CD14-positive monocyte (primary cell): ENCODE measurements around the gene TRPV3. TPM values are rescaled to one million over a fixed set of nuclear protein-coding genes. Genes with fewer than 3 reads are reported as not detected.

ENCODE experiments used
- DNase-seq, 3 donors: peaks; one replicate each; pipeline ENCODE4 v3.0.0-alpha.2; 2011 to 2022
- H2AFZ ChIP-seq: 2 replicates; pipeline ENCODE4 v1.6.0; 2012; ENCODE audit warnings: mild to moderate bottlenecking, low read depth, low read length, inconsistent platforms; ENCODE audit not compliant: insufficient read depth, poor library complexity, severe bottlenecking
- H3K27ac ChIP-seq, 2 donors: 1 replicate in 1 of 2; 2 replicates in 1 of 2; pipeline ENCODE4 v1.5.1; 2012 to 2013; ENCODE audit warnings: low read length in 2 of 2, control low read depth in 1 of 2, inconsistent platforms in 1 of 2, low read depth in 1 of 2, mild to moderate bottlenecking in 1 of 2
- H3K27me3 ChIP-seq, 2 donors: one replicate each; pipeline versions ENCODE4 v1.6.0 to v1.6.1; 2011 to 2013; ENCODE audit warnings: low read length in 2 of 2; ENCODE audit not compliant: control insufficient read depth in 2 of 2, insufficient read depth in 2 of 2
- H3K36me3 ChIP-seq, 2 donors: replicated peaks in 1 of 2; 1 replicate in 1 of 2; 2 replicates in 1 of 2; pipeline versions ENCODE4 v1.5.1 to v1.6.1; 2012 to 2013; ENCODE audit warnings: low read length in 2 of 2, control low read depth in 1 of 2, inconsistent platforms in 1 of 2, mild to moderate bottlenecking in 1 of 2; ENCODE audit not compliant: insufficient read depth in 2 of 2, control insufficient read depth in 1 of 2
- H3K4me1 ChIP-seq, 2 donors: 1 replicate in 1 of 2; 2 replicates in 1 of 2; pipeline versions ENCODE4 v1.5.1 to v1.6.1; 2012 to 2013; ENCODE audit warnings: low read length in 2 of 2, control low read depth in 1 of 2, inconsistent platforms in 1 of 2, mild to moderate bottlenecking in 1 of 2, moderate library complexity in 1 of 2; ENCODE audit not compliant: insufficient read depth in 2 of 2, control insufficient read depth in 1 of 2
- H3K4me2 ChIP-seq: replicated peaks from 2 replicates; pipeline ENCODE3; 2012; ENCODE audit warnings: low read length, moderate library complexity, mild to moderate bottlenecking; ENCODE audit not compliant: poor library complexity, severe bottlenecking; ENCODE audit errors: extremely low read depth
- H3K4me3 ChIP-seq, 3 experiments: fragments of 200-600 bp in 1 of 3; sonication (generic) in 1 of 3; replicated peaks in 1 of 3; 1 replicate in 2 of 3; 2 replicates in 1 of 3; pipeline ENCODE4 v1.5.1; 2011 to 2013; ENCODE audit warnings: low read length in 3 of 3, mild to moderate bottlenecking in 3 of 3, control low read depth in 2 of 3, low read depth in 2 of 3, inconsistent platforms in 1 of 3, moderate library complexity in 1 of 3
- H3K79me2 ChIP-seq: 2 replicates; pipeline ENCODE4 v1.6.0; 2012; ENCODE audit warnings: mild to moderate bottlenecking, control low read depth, inconsistent platforms, low read length, moderate library complexity; ENCODE audit not compliant: insufficient read depth
- H3K9ac ChIP-seq: 2 replicates; pipeline ENCODE4 v1.6.0; 2017; ENCODE audit warnings: low read length, mild to moderate bottlenecking; ENCODE audit not compliant: insufficient read depth, poor library complexity, severe bottlenecking
- H3K9me3 ChIP-seq, 2 donors: replicated peaks in 1 of 2; 1 replicate in 1 of 2; 2 replicates in 1 of 2; pipeline versions ENCODE4 v1.5.1 to v1.6.1; 2012 to 2013; ENCODE audit warnings: low read length in 2 of 2, control low read depth in 1 of 2; ENCODE audit not compliant: control insufficient read depth in 1 of 2, insufficient read depth in 1 of 2
- H4K20me1 ChIP-seq: 2 replicates; pipeline ENCODE4 v1.6.0; 2012; ENCODE audit warnings: mild to moderate bottlenecking, low read length, control low read depth, moderate library complexity; ENCODE audit not compliant: insufficient read depth
- H3K27ac Mint-ChIP-seq, 7 donors: one replicate each; pipeline ENCODE4 v1.8.0; 2020; ENCODE audit warnings: mild to moderate bottlenecking in 7 of 7, mixed read lengths in 7 of 7, moderate library complexity in 6 of 7, inconsistent platforms in 2 of 7
- H3K27me3 Mint-ChIP-seq, 3 donors: one replicate each; pipeline ENCODE4 v1.8.0; 2021 to 2022; ENCODE audit warnings: low read depth in 3 of 3, mild to moderate bottlenecking in 3 of 3, mixed read lengths in 3 of 3, moderate library complexity in 3 of 3, inconsistent platforms in 1 of 3
- H3K36me3 Mint-ChIP-seq, 2 donors: one replicate each; pipeline ENCODE4 v1.8.0; 2020; ENCODE audit warnings: mixed read lengths in 2 of 2, inconsistent platforms in 1 of 2, mild to moderate bottlenecking in 1 of 2
- H3K4me1 Mint-ChIP-seq: one replicate; pipeline ENCODE4 v1.8.0; 2020; ENCODE audit warnings: mild to moderate bottlenecking, mixed read lengths
- H3K4me3 Mint-ChIP-seq, 2 donors: one replicate each; pipeline ENCODE4 v1.8.0; 2020; ENCODE audit warnings: mild to moderate bottlenecking in 2 of 2, mixed read lengths in 2 of 2, moderate library complexity in 1 of 2
- H3K9me3 Mint-ChIP-seq, 7 donors: one replicate each; pipeline ENCODE4 v1.8.0; 2020 to 2022; ENCODE audit warnings: mixed read lengths in 7 of 7, mild to moderate bottlenecking in 6 of 7, moderate library complexity in 6 of 7, inconsistent platforms in 2 of 7
- CTCF ChIP-seq: fragments of 200-600 bp; IDR thresholded peaks from one replicate; pipeline ENCODE4 v1.8.0; 2022; ENCODE audit warnings: antibody characterized with exemption, mild to moderate bottlenecking
- WGBS: methylation state at CpG from one replicate; pipeline ENCODE4 v1.1.5; 2013; ENCODE audit warnings: missing lambda C conversion rate; ENCODE audit not compliant: insufficient coverage; 5-methylcytosine and 5-hydroxymethylcytosine counted together
- intact Hi-C, 2 donors: fragments of 100-400 bp; cut with micrococcal nuclease; formaldehyde crosslinking; loops; one replicate each; pipeline versions ENCODE4 v1.15.0 to v1.15.1; 2023
- polyA plus RNA-seq, 3 donors: library from polyadenylated mRNA; depleted of rRNA in 1 of 3; unstranded in 2 of 3; stranded (reverse) in 1 of 3; fragments of 300-500 nt in 2 of 3; fragments of >200 nt in 1 of 3; fragmentation: Illumina TruSeq in 2 of 3; gene quantifications; 1 replicate in 2 of 3; 2 replicates in 1 of 3; pipeline ENCODE4 v1.2.3, GENCODE V29; 2012 to 2021

The TRPV3 gene
- polyA plus RNA-seq, 3 donors: 0.01 TPM; not detected in 2

GRCh38 chr17:3534881-3535252 lies 22.7 kb downstream of the TRPV3 start:
- H3K27me3 Mint-ChIP-seq: peaks cover 14 to 27% (median 26%) of the 10 kb centered on the region in 3 donors
- peaks cover 0 to 8% of the 10 kb centered on the region in 2 donors for H3K27me3 ChIP-seq
- DNase-seq: no peak
- no peak for TF ChIP-seq CTCF
- no peak overlapping the region for H3K27ac ChIP-seq
- peaks cover 0 to 3% of the 10 kb centered on the region in 2 donors for H3K9me3 ChIP-seq
- no peak overlapping the region for H3K4me2 ChIP-seq
- H3K9ac ChIP-seq: no peak overlapping the region
- H4K20me1 ChIP-seq: no peaks in the 10 kb centered on the region
- H3K4me3 ChIP-seq: no peak overlapping the region
- H3K36me3 ChIP-seq: no peaks in the 10 kb centered on the region
- H3K27ac Mint-ChIP-seq: no peak overlapping the region
- no peaks in the 10 kb centered on the region for H3K79me2 ChIP-seq
- intact Hi-C loops: no loop called here
- no peak overlapping the region for H3K4me3 Mint-ChIP-seq
- no peak overlapping the region for H2AFZ ChIP-seq
- 13% methylated on average over 2 of the region's 3 CpGs for WGBS
- H3K9me3 Mint-ChIP-seq: peaks cover 0 to 9% (median 3%) of the 10 kb centered on the region in 7 donors
- peaks cover 4% of the 10 kb centered on the region for H3K4me1 Mint-ChIP-seq
- no peaks in the 10 kb centered on the region for H3K36me3 Mint-ChIP-seq
- H3K4me1 ChIP-seq: no peaks in the 10 kb centered on the region

GRCh38 chr17:3533752-3534151 lies 23.9 kb downstream of the TRPV3 start:
- peaks cover 16 to 27% (median 26%) of the 10 kb centered on the region in 3 donors for H3K27me3 Mint-ChIP-seq

More at GRCh38 chr17:3533752-3534151, 23.9 kb downstream of the TRPV3 start:
- Histone ChIP-seq H3K9me3 (peaks cover 0 to 3% of the 10 kb centered on the region in 2 donors), H3K27ac (no peak overlapping the region), H3K27me3 (peaks cover 0 to 8% of the 10 kb centered on the region in 2 donors), H3K4me2 (no peak overlapping the region), H3K4me1 (no peaks in the 10 kb centered on the region), H3K9ac (no peak overlapping the region), H3K79me2 (no peaks in the 10 kb centered on the region), H2AFZ (no peak overlapping the region), H3K36me3 (no peaks in the 10 kb centered on the region), H3K4me3 (no peak overlapping the region), H4K20me1 (no peaks in the 10 kb centered on the region)
- Mint-ChIP-seq H3K4me1 (peaks cover 4% of the 10 kb centered on the region), H3K27ac (no peak overlapping the region), H3K4me3 (no peak overlapping the region), H3K9me3 (peaks cover 0 to 9% (median 3%) of the 10 kb centered on the region in 7 donors), H3K36me3 (no peaks in the 10 kb centered on the region)
- WGBS: 92% methylated on average over 3 of the region's 5 CpGs
- no peak for TF ChIP-seq CTCF
- DNase-seq: no peak
- intact Hi-C loops: no loop called here
